Hepatocyte (in vitro differentiated cells): ENCODE results near the gene ADAMTS3. TPM values are rescaled to one million over a fixed set of nuclear protein-coding genes. Genes with fewer than 3 reads are reported as not detected.

Source experiments
- DNase-seq: peaks from one replicate; pipeline ENCODE4 v3.0.0-alpha.2; 2016; ENCODE audit warnings: low spot score
- H2AFZ ChIP-seq: fragments of 200-600 bp; sonication (generic); 2 replicates; pipeline ENCODE4 v1.6.0; 2016; ENCODE audit warnings: antibody characterized with exemption, mild to moderate bottlenecking
- H3K27ac ChIP-seq: fragments of 200-600 bp; sonication (generic); 2 replicates; pipeline ENCODE4 v1.5.1; 2016; ENCODE audit warnings: mild to moderate bottlenecking
- H3K27me3 ChIP-seq: fragments of 200-600 bp; sonication (generic); 2 replicates; pipeline ENCODE4 v1.6.1; 2016
- H3K36me3 ChIP-seq: fragments of 200-600 bp; sonication (generic); replicated peaks from 2 replicates; pipeline ENCODE4 v1.5.1; 2016; ENCODE audit warnings: low read depth; ENCODE audit not compliant: insufficient read depth
- H3K4me1 ChIP-seq: fragments of 200-600 bp; sonication (generic); 2 replicates; pipeline ENCODE4 v1.5.1; 2016; ENCODE audit warnings: mild to moderate bottlenecking, moderate library complexity; ENCODE audit not compliant: insufficient read depth
- H3K4me2 ChIP-seq: fragments of 200-600 bp; sonication (generic); 2 replicates; pipeline ENCODE4 v1.6.0; 2016
- H3K4me3 ChIP-seq: fragments of 200-600 bp; sonication (generic); 2 replicates; pipeline ENCODE4 v1.5.1; 2016; ENCODE audit warnings: mild to moderate bottlenecking
- H3K79me2 ChIP-seq: fragments of 200-600 bp; sonication (generic); 2 replicates; pipeline ENCODE4 v1.6.0; 2017; ENCODE audit warnings: mild to moderate bottlenecking
- H3K9me2 ChIP-seq: fragments of 200-600 bp; sonication (generic); replicated peaks from 2 replicates; pipeline ENCODE4 v1.6.0; 2017; ENCODE audit warnings: mild to moderate bottlenecking; ENCODE audit not compliant: insufficient read depth
- H3K9me3 ChIP-seq: fragments of 200-600 bp; sonication (generic); 2 replicates; pipeline ENCODE4 v1.5.1; 2016; ENCODE audit warnings: low read depth, mild to moderate bottlenecking
- H4K20me1 ChIP-seq: fragments of 200-600 bp; sonication (generic); 2 replicates; pipeline ENCODE4 v1.6.0; 2016; ENCODE audit warnings: mild to moderate bottlenecking; ENCODE audit not compliant: insufficient read depth, poor library complexity, severe bottlenecking
- EZH2 ChIP-seq: fragments of 200-600 bp; sonication (generic); IDR thresholded peaks from 2 replicates; pipeline ENCODE4 v1.6.1; 2016; ENCODE audit warnings: antibody characterized with exemption, mild to moderate bottlenecking, borderline replicate concordance
- EZH2phosphoT487 ChIP-seq: fragments of 200-600 bp; sonication (generic); IDR thresholded peaks from one replicate; pipeline ENCODE4 v1.6.1; 2018; ENCODE audit warnings: antibody characterized with exemption, mild to moderate bottlenecking, low read depth, moderate library complexity; ENCODE audit not compliant: unreplicated experiment, severe bottlenecking
- WGBS: methylation state at CpG from one replicate; pipeline ENCODE4 v1.1.6; 2016; ENCODE audit warnings: low lambda C conversion rate; ENCODE audit errors: missing lambda C conversion rate; 5-methylcytosine and 5-hydroxymethylcytosine counted together
- polyA plus RNA-seq: library from polyadenylated mRNA; unstranded; fragments of >200 nt; fragmentation: Nextera tagmentation; extraction: Ambion mirVana; gene quantifications from 2 replicates; pipeline ENCODE4 v1.2.1, GENCODE V29; 2016
- total RNA-seq: library from RNA; depleted of rRNA; stranded (reverse); fragments of >200 nt; gene quantifications from 2 replicates; pipeline ENCODE4 v1.2.3, GENCODE V29; 2014
- TF ChIP-seq, protein P1 (sequence below): fragments of 200-600 bp; sonication (generic); IDR thresholded peaks from 2 replicates; pipeline ENCODE4 v1.5.1; 2016; ENCODE audit warnings: antibody characterized with exemption, mild to moderate bottlenecking; ENCODE audit not compliant: poor library complexity

Gene ADAMTS3
- total and polyA plus RNA-seq, 2 experiments from 2014 or later, result 0.59 to 5.8 TPM

DNA sequence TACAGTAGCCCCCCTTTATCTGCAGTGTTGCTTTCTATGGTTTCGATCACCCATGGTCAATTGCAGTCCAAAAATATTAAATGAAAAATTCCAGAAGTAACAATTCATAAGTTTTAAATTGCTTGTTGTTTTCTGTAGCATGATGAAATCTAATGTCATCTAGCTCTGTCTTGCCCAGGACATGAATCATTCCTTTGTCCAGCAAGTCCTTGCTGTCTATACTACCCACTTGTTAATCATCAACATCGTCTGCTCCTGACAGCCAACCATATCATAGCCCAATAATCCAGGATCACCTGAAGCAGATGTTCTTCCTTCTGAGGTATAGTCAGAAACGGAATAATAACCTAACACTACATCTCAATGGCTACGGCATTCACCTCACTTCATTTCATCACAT is 79.8 kb downstream of the ADAMTS3 start:
- WGBS, result 65% methylated on average over 4 of the region's 4 CpGs
- Histone ChIP-seq H2AFZ (no peak overlapping the region), H3K27ac (no peak overlapping the region), H4K20me1 (no peaks in the 10 kb centered on the region), H3K9me3 (no peaks in the 10 kb centered on the region), H3K4me3 (no peak overlapping the region), H3K4me1 (no peaks in the 10 kb centered on the region), H3K4me2 (no peak overlapping the region), H3K36me3 (no peaks in the 10 kb centered on the region), H3K79me2 (no peaks in the 10 kb centered on the region), H3K27me3 (no peaks in the 10 kb centered on the region), H3K9me2 (no peaks in the 10 kb centered on the region)
- DNase-seq, result no peak
- TF ChIP-seq, protein P1, sequence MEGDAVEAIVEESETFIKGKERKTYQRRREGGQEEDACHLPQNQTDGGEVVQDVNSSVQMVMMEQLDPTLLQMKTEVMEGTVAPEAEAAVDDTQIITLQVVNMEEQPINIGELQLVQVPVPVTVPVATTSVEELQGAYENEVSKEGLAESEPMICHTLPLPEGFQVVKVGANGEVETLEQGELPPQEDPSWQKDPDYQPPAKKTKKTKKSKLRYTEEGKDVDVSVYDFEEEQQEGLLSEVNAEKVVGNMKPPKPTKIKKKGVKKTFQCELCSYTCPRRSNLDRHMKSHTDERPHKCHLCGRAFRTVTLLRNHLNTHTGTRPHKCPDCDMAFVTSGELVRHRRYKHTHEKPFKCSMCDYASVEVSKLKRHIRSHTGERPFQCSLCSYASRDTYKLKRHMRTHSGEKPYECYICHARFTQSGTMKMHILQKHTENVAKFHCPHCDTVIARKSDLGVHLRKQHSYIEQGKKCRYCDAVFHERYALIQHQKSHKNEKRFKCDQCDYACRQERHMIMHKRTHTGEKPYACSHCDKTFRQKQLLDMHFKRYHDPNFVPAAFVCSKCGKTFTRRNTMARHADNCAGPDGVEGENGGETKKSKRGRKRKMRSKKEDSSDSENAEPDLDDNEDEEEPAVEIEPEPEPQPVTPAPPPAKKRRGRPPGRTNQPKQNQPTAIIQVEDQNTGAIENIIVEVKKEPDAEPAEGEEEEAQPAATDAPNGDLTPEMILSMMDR, result no peak
- TF ChIP-seq EZH2 (no peak), EZH2phosphoT487 (no peak)

DNA sequence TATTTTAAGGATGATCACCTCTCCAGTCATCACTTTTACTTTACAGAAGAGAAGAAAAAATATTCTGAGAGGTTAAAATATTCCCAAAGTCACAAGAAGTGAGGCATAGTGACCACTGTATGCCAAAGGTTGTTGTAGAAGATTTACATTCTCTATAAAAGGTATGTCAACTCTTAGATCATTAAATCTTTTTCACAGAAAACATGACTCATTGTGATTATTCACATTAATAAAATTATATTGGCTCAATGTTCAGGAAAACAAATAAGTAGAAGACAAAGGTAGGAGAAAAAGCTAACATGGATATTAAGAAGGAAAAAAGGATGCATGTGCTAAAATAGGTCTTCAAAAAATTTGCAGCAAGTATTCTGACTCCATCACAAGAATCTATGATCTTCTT is 82.0 kb downstream of the ADAMTS3 start:
- Histone ChIP-seq H2AFZ (no peak overlapping the region), H3K27me3 (no peaks in the 10 kb centered on the region), H3K27ac (no peak overlapping the region), H3K4me1 (no peaks in the 10 kb centered on the region), H3K9me2 (no peaks in the 10 kb centered on the region), H3K36me3 (no peaks in the 10 kb centered on the region), H3K4me2 (no peak overlapping the region), H4K20me1 (no peaks in the 10 kb centered on the region), H3K9me3 (no peaks in the 10 kb centered on the region), H3K79me2 (no peaks in the 10 kb centered on the region), H3K4me3 (no peak overlapping the region)
- TF ChIP-seq, protein P1, result no peak
- TF ChIP-seq EZH2phosphoT487 (no peak), EZH2 (no peak)
- no peak for DNase-seq

DNA sequence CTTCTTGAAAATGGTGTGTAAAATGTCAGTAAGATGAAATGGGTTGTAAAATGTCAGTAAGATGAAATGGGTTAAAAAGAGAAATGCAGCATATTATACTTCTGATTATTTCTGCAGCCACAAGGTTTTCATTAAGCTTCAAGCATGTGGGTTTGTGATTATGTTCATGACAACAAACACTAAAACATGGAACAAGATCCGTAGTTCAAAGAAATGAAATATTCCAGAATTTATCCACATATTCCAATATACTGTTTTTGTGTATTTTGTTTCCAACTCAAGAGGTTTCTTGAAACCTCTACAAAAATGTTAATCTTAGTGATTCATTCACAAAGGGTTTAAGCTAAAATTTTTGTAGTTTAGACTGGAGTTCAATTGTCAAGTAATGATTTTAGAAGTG is 84.0 kb downstream of the ADAMTS3 start:
- no peaks in the 10 kb centered on the region for H3K27me3 ChIP-seq
- no peak for DNase-seq
- 79% methylated on average over 1 of the region's 1 CpG for WGBS
- no peaks in the 10 kb centered on the region for H3K9me3 ChIP-seq
- no peaks in the 10 kb centered on the region for H3K9me2 ChIP-seq
- H2AFZ ChIP-seq, result no peak overlapping the region
- no peaks in the 10 kb centered on the region for H4K20me1 ChIP-seq
- no peak overlapping the region for H3K4me3 ChIP-seq
- H3K79me2 ChIP-seq, result no peaks in the 10 kb centered on the region
- no peaks in the 10 kb centered on the region for H3K4me1 ChIP-seq
- no peak overlapping the region for H3K4me2 ChIP-seq
- no peak for TF ChIP-seq EZH2phosphoT487
- TF ChIP-seq, protein P1, result no peak
- no peak for TF ChIP-seq EZH2
- H3K36me3 ChIP-seq, result no peaks in the 10 kb centered on the region
- H3K27ac ChIP-seq, result no peak overlapping the region

DNA sequence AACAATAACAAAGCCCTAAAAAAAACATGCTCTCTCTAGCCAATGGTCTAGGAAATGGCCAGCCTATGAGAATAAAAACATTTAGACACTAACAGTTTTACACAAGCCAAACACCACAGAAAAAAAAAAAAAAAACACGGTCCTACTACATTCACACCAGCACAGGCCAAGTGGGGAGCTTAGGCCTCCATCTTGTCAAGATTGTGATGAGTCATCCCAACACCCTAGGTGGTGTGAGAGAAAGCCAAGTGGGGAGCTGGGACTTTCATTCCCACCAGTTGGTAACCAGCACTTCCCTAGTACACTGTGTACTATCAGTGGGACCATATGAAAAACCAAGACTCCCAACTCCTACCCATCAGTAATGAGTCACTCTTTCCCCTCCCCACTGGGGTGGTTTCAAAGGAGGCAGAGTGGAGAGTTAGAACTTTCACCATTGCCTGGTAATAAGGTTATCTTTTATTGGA is 95.6 kb downstream of the ADAMTS3 start:
- no peaks in the 10 kb centered on the region for H4K20me1 ChIP-seq
- TF ChIP-seq, protein P1, result no peak
- TF ChIP-seq EZH2phosphoT487, result no peak
- TF ChIP-seq EZH2, result no peak
- H3K4me1 ChIP-seq, result no peaks in the 10 kb centered on the region
- no peak overlapping the region for H3K4me3 ChIP-seq
- H3K79me2 ChIP-seq, result no peaks in the 10 kb centered on the region
- DNase-seq, result no peak
- no peak overlapping the region for H2AFZ ChIP-seq
- no peaks in the 10 kb centered on the region for H3K9me2 ChIP-seq
- no peaks in the 10 kb centered on the region for H3K36me3 ChIP-seq
- no peaks in the 10 kb centered on the region for H3K27me3 ChIP-seq
- H3K9me3 ChIP-seq, result no peaks in the 10 kb centered on the region
- H3K27ac ChIP-seq, result no peak overlapping the region
- H3K4me2 ChIP-seq, result no peak overlapping the region
- WGBS, result 100% methylated on average over 1 of the region's 1 CpG
